HG02798 (cell line): ENCODE measurements around the gene POP7.
"Not testable (repeated sequence)": the region's sequence is repeated elsewhere in the genome, so short reads cannot be mapped to it uniquely, and the experiment has no call there.

Source experiments
- ATAC-seq: cut with Tn5 transposase; IDR thresholded peaks from one replicate; pipeline ENCODE4 v1.9.1; 2021; ENCODE audit warnings: mild to moderate bottlenecking; ENCODE audit not compliant: unreplicated experiment, poor library complexity

Gene POP7

GRCh38 chr7:100721505-100721812 lies 15.5 kb downstream of the POP7 start:
- no peak for ATAC-seq

GRCh38 chr7:100722480-100723212 lies 16.7 kb downstream of the POP7 start:
- no peak for ATAC-seq

- ATAC-seq = no peak
Measured at GRCh38 chr7:100723732-100724275, 17.9 kb downstream of the POP7 start.

- ATAC-seq = not testable (repeated sequence)
Measured at GRCh38 chr7:100724364-100724763, 18.4 kb downstream of the POP7 start.

- ATAC-seq = no peak
Measured at GRCh38 chr7:100726996-100727761, 21.3 kb downstream of the POP7 start.

- no peak for ATAC-seq
Measured at GRCh38 chr7:100728196-100728595, 22.3 kb downstream of the POP7 start.

- ATAC-seq = no peak
Measured at GRCh38 chr7:100730136-100730800, 24.3 kb downstream of the POP7 start.

GRCh38 chr7:100731937-100732636 lies 26.2 kb downstream of the POP7 start:
- ATAC-seq = no peak

- no peak for ATAC-seq
Measured at GRCh38 chr7:100735730-100736129, 29.8 kb downstream of the POP7 start.

- ATAC-seq = no peak
Measured at GRCh38 chr7:100736671-100737070, 30.8 kb downstream of the POP7 start.

GRCh38 chr7:100739934-100740333 lies 34.0 kb downstream of the POP7 start:
- no peak for ATAC-seq

GRCh38 chr7:100744605-100745004 lies 38.7 kb downstream of the POP7 start:
- ATAC-seq = no peak

GRCh38 chr7:100745184-100745583 lies 39.3 kb downstream of the POP7 start:
- no peak for ATAC-seq

- no peak for ATAC-seq
Measured at GRCh38 chr7:100752994-100753393, 47.1 kb downstream of the POP7 start.

- ATAC-seq = no peak
Measured at GRCh38 chr7:100753750-100754149, 47.8 kb downstream of the POP7 start.
